Mesothelial cell of epicardium (in vitro differentiated cells): Measurements from ENCODE around the gene ZNF331. TPM values are rescaled to one million over a fixed set of nuclear protein-coding genes. Genes with fewer than 3 reads are reported as not detected.

Experiments used
- DNase-seq, 2 experiments: peaks; one replicate each; pipeline ENCODE4 v3.0.0; 2021; ENCODE audit warnings: low spot score in 2 of 2; ENCODE audit not compliant: unreplicated experiment in 2 of 2
- H3K27ac Mint-ChIP-seq: 2 replicates; pipeline ENCODE4 v1.8.0; 2021; ENCODE audit warnings: mixed read lengths
- H3K27me3 Mint-ChIP-seq: 2 replicates; pipeline ENCODE4 v1.8.0; 2021; ENCODE audit warnings: low read depth, mixed read lengths
- H3K36me3 Mint-ChIP-seq: 2 replicates; pipeline ENCODE4 v1.8.0; 2021; ENCODE audit warnings: mixed read lengths
- H3K4me1 Mint-ChIP-seq: 2 replicates; pipeline ENCODE4 v1.8.0; 2021; ENCODE audit warnings: mixed read lengths
- H3K4me3 Mint-ChIP-seq: 2 replicates; pipeline ENCODE4 v1.8.0; 2021; ENCODE audit warnings: mild to moderate bottlenecking, moderate library complexity, mixed read lengths
- H3K9me3 Mint-ChIP-seq: 2 replicates; pipeline ENCODE4 v1.8.0; 2021; ENCODE audit warnings: mixed read lengths
- CTCF ChIP-seq: fragments of 200-600 bp; sonication (generic); IDR thresholded peaks from one replicate; pipeline ENCODE4 v1.5.0; 2021; ENCODE audit warnings: antibody characterized with exemption; ENCODE audit not compliant: unreplicated experiment
- total RNA-seq: library from RNA; stranded (reverse); gene quantifications from 3 replicates; pipeline ENCODE4 v1.2.1, GENCODE V29; 2021

Gene ZNF331
- total RNA-seq, 1 donor from 2014 or later: 19.5 TPM

- Mint-ChIP-seq H3K4me3 (no peak overlapping the region), H3K4me1 (peaks cover 16% of the 10 kb centered on the region), H3K9me3 (no peaks in the 10 kb centered on the region), H3K27ac (no peak overlapping the region), H3K36me3 (no peaks in the 10 kb centered on the region), H3K27me3 (no peaks in the 10 kb centered on the region)
- no peak for DNase-seq
- TF ChIP-seq CTCF: no peak
These were observed 31.2 kb upstream of the ZNF331 start for GRCh38 chr19:53506728-53507127.

GRCh38 chr19:53507523-53508442 is 30.2 kb upstream of the ZNF331 start:
- no peak for TF ChIP-seq CTCF
- DNase-seq: no peak
- no peak overlapping the region for H3K4me3 Mint-ChIP-seq
- H3K9me3 Mint-ChIP-seq: no peaks in the 10 kb centered on the region
- peaks cover 19% of the 10 kb centered on the region for H3K4me1 Mint-ChIP-seq
- H3K36me3 Mint-ChIP-seq: no peaks in the 10 kb centered on the region
- no peak overlapping the region for H3K27ac Mint-ChIP-seq
- H3K27me3 Mint-ChIP-seq: no peaks in the 10 kb centered on the region

GRCh38 chr19:53509443-53509842 is 28.5 kb upstream of the ZNF331 start:
- no peaks in the 10 kb centered on the region for H3K9me3 Mint-ChIP-seq
- H3K27ac Mint-ChIP-seq: no peak overlapping the region
- no peak overlapping the region for H3K4me3 Mint-ChIP-seq
- H3K4me1 Mint-ChIP-seq: peaks cover 15% of the 10 kb centered on the region
- TF ChIP-seq CTCF: no peak
- no peaks in the 10 kb centered on the region for H3K36me3 Mint-ChIP-seq
- no peaks in the 10 kb centered on the region for H3K27me3 Mint-ChIP-seq
- no peak for DNase-seq

- no peaks in the 10 kb centered on the region for H3K36me3 Mint-ChIP-seq
- H3K4me3 Mint-ChIP-seq: no peak overlapping the region
- H3K4me1 Mint-ChIP-seq: peaks cover 11% of the 10 kb centered on the region
- no peak for TF ChIP-seq CTCF
- H3K9me3 Mint-ChIP-seq: no peaks in the 10 kb centered on the region
- H3K27ac Mint-ChIP-seq: no peak overlapping the region
- DNase-seq: no peak
- H3K27me3 Mint-ChIP-seq: no peaks in the 10 kb centered on the region
These were observed 28.1 kb upstream of the ZNF331 start for GRCh38 chr19:53509845-53510244.

- H3K4me1 Mint-ChIP-seq: peaks cover 7% of the 10 kb centered on the region
- no peak overlapping the region for H3K4me3 Mint-ChIP-seq
- no peak for DNase-seq
- no peaks in the 10 kb centered on the region for H3K9me3 Mint-ChIP-seq
- no peaks in the 10 kb centered on the region for H3K27me3 Mint-ChIP-seq
- no peaks in the 10 kb centered on the region for H3K36me3 Mint-ChIP-seq
- TF ChIP-seq CTCF: no peak
- H3K27ac Mint-ChIP-seq: no peak overlapping the region
These were observed 26.6 kb upstream of the ZNF331 start for GRCh38 chr19:53511357-53511756.
